ENCODE data around the gene PTPN21. TPM values are rescaled to one million over a fixed set of nuclear protein-coding genes. Genes with fewer than 3 reads are reported as not detected.

Gene PTPN21
- total RNA-seq, 2 donors from 2014 or later: 16.8 to 47.8 TPM

GRCh38 chr14:88417594-88417993, 137.2 kb downstream of the PTPN21 start:
- H3K27me3 ChIP-seq (replicated peaks; ENCODE audit: insufficient read depth): no peaks in the 10 kb centered on the region
- no peaks in the 10 kb centered on the region for H3K4me1 ChIP-seq (replicated peaks)
- no peaks in the 10 kb centered on the region for H3K9me3 ChIP-seq
- H3K27ac ChIP-seq: no peak overlapping the region
- no peaks in the 10 kb centered on the region for H3K36me3 ChIP-seq
- intact Hi-C loops (cut with DNase I): no loop called here
- H3K4me3 ChIP-seq: no peak overlapping the region
- DNase-seq (ENCODE audit: low spot score): no peak
- TF ChIP-seq POLR2AphosphoS5 (IDR thresholded peaks at IDR 0.05) (peak; percentile 74), POLR2A (IDR thresholded peaks at IDR 0.05) (no peak)

Small RNAs within 50 kb of the gene (small RNA-seq; reads per million reads assigned to genes)
- 0 reads per million in 2 donors for gene RNU4-22P

Other genes starting within 250 kb of the PTPN21 start
- 1 to 10 TPM in 1 of 2 donors, not detected in 1; 4.9 TPM for gene KCNK10, start 231.7 kb downstream of the PTPN21 start, total RNA-seq
- 10 to 100 TPM; 13.1 to 21.4 TPM for gene SPATA7, start 169.3 kb downstream of the PTPN21 start, total RNA-seq
- gene ZC3H14, start 8.0 kb upstream of the PTPN21 start, total RNA-seq: 100 to 1,000 TPM in 1 of 2 donors, 10 to 100 TPM in 1; 79.9 to 103 TPM
- 10 to 100 TPM in 1 of 2 donors, 1 to 10 TPM in 1; 8.3 to 17.2 TPM for gene EML5, start 237.9 kb upstream of the PTPN21 start, total RNA-seq